CD4-positive, alpha-beta T cell treated with Interleukin-2 at 100 ng/mL for 4 hours (primary cell): ENCODE measurements around the gene PDLIM3.
"Not testable (repeated sequence)": the region's sequence is repeated elsewhere in the genome, so short reads cannot be mapped to it uniquely, and the experiment has no call there.

Source experiments
- DNase-seq: peaks from one replicate; pipeline ENCODE4 v3.0.0-alpha.2; 2020; ENCODE audit warnings: low spot score

The PDLIM3 gene

DNA sequence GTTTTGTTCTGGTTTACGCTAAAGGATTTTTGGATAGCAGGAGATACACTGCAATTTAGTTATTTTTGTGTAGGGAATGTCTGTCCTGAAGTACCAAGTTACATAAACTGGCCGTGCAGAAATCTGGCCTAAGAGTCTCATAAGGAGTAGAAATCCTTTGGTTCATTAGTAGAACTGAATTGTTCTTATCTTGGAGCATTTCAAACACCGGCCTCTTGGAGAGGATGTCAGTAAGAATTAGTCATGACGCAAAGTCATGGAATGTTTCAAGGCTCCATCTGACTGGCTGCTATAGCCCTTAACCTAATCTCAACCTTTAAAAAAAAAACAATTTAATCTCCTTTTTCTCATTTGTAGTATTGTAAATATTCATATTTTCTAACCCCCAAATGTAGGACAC lies 15.2 kb downstream of the PDLIM3 start:
- no peak for DNase-seq

DNA sequence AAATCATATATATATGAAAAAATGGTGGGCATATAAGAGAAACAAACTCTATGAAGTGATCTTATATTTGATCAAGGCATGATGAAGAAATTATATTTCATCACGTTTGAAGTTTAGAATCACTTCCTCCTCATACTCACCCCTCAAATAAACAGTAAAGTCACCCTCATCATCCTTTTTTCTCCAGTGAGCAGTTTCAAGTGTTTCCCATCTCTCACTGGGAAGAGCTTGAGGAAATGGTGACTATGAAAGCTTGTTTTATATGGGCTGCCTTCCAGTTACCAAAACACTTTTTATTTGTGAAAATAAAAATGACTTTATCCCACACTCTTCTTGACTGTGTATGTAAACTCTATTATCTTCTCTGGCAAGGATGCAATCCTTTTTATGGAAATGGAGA lies 16.8 kb downstream of the PDLIM3 start:
- DNase-seq = no peak

DNA sequence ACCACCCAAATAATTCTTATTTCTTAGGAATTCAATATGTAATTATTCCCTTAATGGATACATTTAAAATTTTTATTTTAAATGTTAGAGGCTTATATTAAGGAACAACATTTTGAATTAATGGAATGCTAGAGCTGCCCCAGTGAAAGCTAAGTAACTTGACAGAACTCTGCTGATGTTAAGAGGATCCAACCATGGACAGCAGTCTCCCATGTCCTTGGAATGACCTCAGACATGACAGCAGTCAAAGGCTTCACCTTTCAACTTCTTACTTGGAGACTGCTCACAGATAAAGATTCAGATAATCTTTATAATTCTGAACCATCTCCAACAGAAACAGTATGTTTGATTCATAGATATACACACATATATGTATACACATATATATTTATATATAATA lies 17.2 kb downstream of the PDLIM3 start:
- no peak for DNase-seq

DNA sequence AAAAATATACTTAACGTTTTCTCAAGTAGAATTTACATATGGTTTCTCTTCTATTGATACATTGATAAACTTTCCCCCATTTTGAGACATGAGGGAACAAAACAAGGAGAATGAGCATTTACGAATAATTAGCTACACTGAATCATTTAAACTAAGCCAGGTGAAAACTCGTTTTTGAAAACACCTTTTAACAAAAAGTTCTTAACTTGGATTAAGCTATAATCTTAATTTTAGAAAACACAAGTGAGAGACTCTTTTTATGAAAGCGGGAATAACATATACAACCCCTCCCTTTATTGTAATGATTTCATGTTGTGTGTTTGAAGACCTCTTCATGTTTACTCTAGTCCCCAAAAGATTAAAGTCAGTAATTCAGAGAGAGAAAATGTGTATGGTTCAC lies 20.1 kb downstream of the PDLIM3 start:
- no peak for DNase-seq

DNA sequence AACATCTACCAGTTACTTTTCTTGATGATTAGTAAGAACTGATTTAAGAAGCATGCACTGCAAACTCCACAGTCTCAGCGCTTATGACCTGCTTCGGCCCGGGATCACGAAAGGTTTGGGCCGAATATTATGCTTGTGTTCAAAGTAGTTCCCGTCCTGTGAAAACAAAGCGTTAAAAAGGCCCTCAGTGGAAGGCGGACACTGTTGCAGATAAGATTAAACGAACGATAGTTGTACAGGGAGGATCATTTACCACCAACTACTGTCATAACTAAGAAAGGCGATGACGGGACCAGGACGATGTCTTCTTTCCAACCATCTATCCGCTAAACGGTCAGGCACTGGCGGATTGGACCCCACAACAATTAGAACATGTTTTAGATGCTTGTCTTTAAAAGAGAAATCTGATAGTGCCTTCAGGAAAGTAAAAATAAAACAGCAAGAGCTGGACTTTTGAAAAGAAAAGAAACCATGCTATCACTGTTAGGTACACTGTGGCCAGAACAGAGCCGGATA lies 21.1 kb downstream of the PDLIM3 start:
- DNase-seq = no peak

DNA sequence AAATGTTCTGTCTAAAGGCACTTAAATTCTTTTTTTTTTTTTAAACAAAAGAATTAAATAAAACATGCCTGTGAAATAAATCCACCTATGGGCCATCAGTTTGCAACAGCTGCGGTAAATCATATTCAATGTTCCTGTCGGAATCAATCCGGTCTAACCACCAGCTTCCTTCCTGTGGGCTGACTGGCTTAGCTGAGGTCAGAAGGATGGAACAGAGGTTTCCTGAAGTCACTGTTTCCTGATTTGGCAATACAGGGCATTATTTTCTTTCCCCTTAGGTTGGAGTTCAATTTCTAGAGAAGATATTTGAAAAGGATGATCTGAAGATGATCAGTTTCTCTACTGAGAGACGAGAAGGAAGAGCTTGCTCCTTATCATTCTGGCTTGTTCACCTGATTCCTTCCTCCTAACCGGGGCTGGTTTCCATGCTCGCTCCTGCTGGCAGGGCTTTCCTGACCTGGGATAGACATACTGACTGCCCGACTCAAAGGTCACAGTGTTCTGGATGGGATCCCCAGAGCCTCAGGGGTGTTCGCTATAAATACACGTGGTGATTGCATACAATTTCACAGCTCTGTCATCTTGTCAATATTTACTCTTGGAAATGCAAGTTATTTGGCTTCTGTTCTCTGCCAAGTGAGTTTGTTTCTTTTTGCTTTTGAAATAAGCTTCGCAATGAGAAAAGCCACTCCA lies 21.7 kb downstream of the PDLIM3 start:
- DNase-seq = no peak

DNA sequence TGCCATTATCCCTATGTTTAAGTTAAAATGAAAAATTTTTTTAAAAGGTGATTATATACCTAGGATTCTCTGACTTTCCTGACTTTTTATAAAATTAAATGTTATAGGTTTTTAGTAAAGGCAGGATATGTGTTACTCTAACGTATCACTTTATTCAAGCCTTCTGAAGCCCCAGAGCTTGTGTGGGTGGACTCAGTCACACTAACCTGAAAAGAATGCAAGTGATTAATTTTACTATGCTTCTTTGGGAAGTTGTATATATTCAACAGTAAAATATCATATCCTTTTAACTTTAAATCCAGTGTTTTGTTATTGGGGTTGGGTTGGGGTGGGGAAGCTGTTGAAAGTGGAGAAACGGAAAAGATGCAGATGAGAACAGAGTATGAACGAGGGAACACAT lies 22.8 kb downstream of the PDLIM3 start:
- no peak for DNase-seq

DNA sequence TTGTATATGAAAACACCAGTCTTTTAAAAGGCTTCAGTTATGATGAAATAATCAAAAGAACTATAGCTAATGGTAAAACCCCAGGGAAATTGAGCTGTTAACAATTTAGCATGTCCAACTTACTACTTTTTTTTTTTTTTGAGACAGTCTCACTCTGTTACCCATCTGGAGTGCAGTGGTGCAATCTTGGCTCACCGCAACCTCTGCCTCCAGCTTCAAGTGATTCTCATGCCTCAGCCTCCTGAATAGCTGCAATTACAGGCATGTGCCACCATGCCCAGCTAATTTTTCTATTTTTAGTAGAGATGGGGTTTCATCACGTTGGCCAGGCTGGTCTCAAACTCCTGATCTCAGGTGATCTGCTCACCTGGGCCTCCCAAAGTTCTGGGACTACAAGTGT lies 24.1 kb downstream of the PDLIM3 start:
- not testable (repeated sequence) for DNase-seq

DNA sequence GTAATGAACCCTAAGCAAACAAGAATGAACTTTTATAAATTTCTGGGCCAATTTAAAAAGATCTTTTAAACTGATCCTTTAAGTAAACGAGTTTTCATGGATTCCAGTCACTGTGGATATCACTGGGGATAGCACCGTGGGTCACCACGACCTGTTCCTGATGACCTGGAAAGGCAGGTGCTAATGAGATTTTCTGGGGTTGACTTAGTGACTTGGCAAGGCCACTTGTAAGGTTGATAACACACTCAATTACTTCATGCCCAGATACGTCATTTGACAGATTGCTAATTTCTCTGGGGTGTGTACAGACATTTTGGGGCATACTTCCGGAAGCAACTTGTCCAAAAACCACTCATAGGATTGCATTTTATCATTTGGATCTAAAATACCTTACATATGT lies 24.5 kb downstream of the PDLIM3 start:
- DNase-seq = no peak

DNA sequence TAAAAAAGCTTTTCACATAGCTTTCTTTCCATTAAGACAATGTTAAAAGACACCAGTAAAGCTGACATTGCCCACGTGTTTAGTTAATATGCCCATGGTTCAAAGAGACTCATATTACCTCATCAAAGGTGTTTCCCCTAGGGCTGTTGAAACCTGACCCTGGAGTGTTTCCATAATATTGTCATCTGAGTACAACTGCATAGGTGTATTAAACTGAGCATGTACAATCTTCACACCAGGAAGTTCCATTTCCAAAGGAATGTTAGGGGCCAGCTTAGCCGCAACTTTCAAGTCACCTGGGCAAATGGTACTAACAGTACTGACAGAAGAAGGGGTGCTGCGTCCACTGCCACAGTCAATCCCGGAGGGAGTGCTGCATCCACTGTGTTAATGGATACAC lies 27.1 kb downstream of the PDLIM3 start:
- no peak for DNase-seq

DNA sequence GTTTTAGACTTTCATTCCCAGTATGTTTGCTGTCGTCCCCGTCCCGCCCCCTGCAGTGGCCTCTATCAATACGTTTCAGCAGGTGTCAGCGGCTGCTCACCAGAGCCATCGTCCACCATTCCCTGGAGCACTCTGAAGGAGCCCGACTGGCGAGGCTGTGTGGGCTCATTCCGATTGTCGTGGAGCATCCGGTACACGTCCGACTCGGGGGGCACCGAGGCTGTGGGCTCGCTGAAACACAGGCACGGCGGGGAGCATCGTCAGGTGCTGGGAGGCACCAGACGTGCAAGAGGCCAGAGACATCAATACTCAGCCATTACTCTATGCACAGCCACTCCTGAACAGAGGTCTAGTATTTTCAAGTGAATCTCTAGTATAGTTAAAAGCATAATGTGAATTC lies 28.9 kb downstream of the PDLIM3 start:
- no peak for DNase-seq

DNA sequence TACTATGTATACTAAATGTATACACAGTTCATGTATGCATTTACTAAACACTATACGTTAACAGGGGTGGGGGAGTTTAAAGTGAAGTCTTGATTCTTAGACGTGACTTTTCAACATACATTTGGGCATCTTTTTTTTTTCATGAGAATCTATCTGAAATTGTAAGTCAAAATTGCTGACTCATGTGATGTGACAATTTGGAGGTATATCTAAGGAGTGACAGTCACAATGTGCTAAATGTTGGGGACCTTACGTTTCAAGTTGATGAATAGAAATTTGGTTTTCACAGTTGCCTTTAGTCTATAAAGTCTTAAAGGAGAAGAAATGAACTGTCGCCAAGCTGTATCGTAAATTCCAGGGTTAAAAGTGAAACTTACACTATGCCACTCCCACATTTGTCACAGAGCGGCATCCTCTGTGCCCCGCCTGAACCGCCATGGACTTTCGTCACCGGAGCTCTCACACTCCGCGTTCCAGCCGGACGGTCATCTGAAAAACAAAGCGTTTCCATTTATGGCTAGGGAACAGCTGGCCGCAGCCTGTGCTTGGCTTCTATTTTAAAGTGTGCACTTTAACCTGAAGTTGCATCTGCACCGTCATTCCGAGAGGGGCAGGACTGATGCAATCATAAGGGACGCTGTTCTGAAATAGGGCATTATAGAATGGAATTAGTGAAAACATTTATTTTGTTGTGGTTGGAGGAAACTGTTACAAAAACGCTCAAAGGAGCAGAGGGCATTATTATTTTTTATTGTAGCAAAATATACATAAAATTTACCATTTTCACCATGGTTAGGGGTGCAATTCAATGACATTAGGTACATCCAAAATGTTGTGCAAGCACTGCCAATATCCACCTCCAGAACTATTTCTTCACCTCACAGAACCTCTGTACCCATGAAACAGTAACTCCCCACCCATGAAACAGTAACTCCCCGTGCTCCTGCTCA lies 30.9 kb downstream of the PDLIM3 start:
- DNase-seq = no peak

DNA sequence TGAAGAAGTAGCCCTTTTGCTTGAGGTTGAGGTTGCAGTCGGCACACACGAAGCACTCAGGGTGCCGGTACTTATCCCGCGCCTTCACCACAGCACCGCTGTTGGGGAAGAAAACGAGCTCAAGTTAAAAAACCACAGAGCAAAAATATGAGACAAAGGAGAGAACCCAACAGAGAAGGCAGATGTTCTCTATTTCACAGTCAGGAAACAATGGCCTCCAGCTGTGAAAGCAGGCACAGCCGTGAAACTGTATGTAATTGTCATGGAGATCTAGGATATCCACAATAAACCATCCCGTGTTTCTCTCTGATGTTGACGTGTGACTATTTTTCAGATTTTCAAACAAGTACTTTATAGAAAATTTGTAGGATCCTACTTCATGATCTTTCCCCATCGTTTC lies 32.9 kb downstream of the PDLIM3 start:
- DNase-seq = no peak

DNA sequence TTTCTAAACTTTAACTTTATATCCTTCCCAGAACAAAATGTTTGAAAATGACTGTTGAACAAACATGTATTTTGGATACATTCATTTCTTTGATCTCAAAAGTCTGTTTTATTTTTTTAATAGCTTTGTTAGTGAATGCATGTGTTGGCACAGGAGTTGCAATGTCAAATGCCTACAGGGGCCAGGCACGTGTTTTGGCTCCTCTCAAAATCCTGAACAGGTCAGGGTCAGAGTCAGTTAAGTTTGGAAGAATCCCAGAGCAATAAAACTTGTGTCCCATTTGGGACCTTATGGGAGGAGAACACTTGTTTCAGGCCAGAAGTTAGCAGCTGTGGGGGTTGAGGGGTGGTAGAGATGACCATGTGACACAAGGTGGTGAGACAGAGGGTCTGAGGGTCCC lies 34.7 kb downstream of the PDLIM3 start:
- DNase-seq = no peak

DNA sequence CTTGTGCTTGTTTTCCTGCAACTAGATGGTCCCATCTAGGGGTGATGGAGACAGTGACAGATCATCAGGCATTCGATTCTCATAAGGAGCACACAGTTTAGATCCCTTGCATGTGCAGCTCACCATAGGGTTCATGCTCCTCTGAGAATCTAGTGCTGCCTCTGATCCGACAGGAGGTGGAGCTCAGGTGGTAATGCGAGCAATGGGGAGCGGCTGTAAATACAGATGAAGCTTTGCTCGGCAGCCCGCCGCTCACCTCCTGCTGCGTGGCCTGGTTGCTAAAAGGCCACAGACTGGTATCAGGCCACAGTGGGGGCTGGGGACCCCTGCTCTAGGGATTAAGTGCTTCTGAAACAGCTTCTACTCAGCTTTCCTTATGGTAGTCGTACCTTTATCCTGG lies 35.3 kb downstream of the PDLIM3 start:
- DNase-seq = no peak

DNA sequence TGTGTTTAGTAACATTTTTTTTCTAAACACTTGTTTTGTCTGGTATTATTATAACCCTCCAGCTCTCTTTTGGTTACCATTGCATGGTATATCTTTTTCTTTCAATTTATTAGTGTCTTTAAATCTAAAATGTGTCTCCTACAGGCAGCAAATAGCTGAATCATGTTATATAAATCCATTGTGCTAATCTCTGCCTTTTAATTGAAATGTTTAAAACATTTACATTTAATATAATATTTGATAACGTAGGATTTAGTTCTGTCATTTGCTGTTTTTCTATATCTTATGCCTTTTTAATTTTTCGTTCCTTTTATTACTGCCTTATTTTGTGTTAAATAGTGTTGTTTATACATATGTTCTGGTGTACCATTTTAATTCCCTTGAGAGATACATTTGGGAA lies 46.7 kb downstream of the PDLIM3 start:
- no peak for DNase-seq

DNA sequence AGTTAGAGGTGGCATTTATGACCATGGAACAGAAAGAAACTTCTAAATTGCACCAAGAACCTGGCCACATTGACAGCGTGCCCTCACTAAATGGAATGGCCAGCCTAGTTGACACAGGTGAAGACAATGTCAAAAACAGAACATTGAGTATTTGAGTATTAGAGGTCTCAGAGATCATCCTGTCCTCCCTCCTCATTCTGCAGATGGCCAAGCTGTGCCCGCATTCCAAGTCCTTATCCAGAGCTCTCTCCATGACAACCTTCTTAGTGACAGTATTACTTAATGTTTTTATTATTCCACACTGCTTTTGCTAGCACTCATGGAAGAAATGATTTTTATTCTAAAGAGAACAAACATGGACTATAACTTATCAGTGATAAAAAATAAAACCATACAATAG lies 53.9 kb downstream of the PDLIM3 start:
- DNase-seq = no peak

DNA sequence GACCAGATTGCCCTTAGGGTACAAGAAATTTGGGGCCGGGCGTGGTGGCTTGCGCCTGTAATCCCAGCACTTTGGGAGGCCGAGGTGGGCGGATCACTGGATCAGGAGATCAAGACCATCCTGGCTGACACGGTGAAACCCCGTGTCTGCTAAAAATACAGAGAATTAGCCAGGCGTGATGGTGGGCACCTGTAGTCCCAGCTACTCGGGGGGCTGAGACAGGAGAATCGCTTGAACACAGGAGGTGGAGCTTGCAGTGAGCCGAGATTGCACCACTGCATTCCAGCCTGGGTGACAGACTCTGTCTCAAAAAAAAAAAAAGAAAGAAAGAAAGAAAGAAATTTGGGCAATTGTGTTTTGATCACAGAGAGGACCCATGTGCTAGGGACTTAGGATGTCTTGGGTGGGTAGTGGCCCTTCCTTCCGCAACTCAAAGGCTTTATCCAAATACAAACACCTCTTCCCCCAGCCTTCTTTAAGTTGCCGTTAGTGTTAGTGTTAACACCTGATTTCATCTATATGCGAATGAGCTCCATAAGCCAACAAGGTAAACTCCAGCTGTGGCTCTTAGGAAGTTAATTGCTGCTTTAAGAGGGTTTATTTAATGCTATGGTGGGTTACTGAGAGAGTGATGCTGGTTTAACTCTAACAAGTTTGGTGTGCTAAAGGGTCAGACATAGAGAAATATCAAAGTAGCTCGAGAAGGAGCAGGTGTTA lies 55.1 kb downstream of the PDLIM3 start:
- no peak for DNase-seq

DNA sequence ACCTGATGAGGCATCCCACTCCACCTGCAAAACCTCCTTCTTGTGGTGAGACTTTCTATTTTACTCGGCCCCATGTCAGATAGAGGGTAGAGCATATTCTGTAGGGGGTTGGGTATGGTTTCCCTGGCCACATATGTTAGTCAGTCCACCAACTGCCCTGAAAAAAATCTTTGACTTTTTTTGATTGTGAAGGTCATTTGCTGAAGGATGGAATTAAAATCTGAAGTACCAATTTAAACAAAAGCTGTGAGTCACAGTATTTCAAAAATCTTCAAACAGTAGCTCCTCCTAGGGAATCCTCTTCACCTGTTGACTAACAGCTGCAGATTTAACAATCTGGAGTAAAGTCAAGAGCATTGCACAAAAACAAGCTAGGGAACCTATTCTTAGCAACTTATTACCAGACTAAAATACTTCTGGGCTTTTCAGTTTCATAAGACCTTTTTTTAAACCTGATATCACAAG lies 55.8 kb downstream of the PDLIM3 start:
- no peak for DNase-seq

DNA sequence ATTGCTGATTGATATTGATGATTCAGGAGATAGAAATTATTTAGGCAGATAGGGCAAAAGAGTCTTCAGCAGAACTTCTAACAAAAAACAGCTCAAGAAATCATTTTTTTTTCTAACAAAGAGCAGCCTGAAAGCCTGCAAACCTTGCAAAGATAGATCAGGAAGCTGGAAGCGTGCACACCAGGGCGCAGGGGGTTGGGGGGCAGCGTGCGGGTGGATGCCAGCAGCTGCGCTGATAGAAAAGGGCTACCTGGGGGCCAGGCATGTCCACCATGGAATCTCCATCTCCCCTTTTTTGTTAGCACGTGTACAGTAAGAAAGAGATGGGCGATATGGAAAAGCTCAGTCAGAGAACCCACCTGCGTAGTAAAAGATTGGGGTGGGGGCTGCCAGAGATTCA lies 62.1 kb downstream of the PDLIM3 start:
- DNase-seq = no peak

DNA sequence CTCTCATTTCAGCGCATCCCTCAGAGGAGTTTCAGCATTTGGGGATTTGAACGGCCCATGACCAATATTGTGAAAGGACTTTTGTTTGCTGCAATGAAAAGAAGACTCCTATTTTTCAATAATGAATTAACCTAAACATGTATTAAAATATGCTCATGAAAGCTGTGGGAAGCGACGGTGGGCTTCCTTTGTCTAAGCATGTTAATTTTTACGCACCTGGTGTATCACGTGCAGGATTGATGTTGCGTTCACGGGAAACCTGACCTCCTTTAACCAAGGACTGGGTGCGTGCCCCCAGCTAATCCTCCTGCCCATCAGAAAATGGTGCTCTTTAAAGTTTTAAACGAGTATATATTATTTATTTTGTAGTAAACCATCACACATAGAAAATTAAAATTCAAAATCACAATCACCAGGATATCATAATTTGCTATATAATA lies 63.2 kb downstream of the PDLIM3 start:
- no peak for DNase-seq
